Brain microvascular endothelial cell (primary cell): Measurements from ENCODE around the gene VENTX.

ENCODE experiments used
- DNase-seq: peaks from one replicate; pipeline ENCODE4 v3.0.0-alpha.2; 2020
- H3K27ac ChIP-seq: fragments of 250-450 bp; sonication (Bioruptor Pico); 2 replicates; pipeline ENCODE4 v1.5.1; 2020; ENCODE audit warnings: mild to moderate bottlenecking, moderate library complexity
- H3K27me3 ChIP-seq: fragments of 250-450 bp; sonication (Bioruptor Pico); replicated peaks from 2 replicates; pipeline ENCODE4 v1.5.1; 2020; ENCODE audit warnings: mild to moderate bottlenecking
- H3K36me3 ChIP-seq: fragments of 250-450 bp; sonication (Bioruptor Pico); replicated peaks from 2 replicates; pipeline ENCODE4 v1.5.1; 2020; ENCODE audit warnings: mild to moderate bottlenecking
- H3K4me3 ChIP-seq: 2 replicates; pipeline ENCODE4 v1.5.1; 2011; ENCODE audit warnings: low read depth, mild to moderate bottlenecking, control low read depth, low read length, moderate library complexity
- in situ Hi-C: cut with HindIII; loops from 2 replicates; pipeline ENCODE4 v1.10.0; 2017; ENCODE audit warnings: low sequenced_read_pairs, low pct_ligation_motif_present
- TF ChIP-seq, protein P1 (sequence below): IDR thresholded peaks from 2 replicates; pipeline ENCODE4 v1.5.1; 2011; ENCODE audit warnings: low read depth, mild to moderate bottlenecking, moderate library complexity, low read length, control low read depth, inconsistent platforms; ENCODE audit errors: missing control alignments

VENTX gene

DNA sequence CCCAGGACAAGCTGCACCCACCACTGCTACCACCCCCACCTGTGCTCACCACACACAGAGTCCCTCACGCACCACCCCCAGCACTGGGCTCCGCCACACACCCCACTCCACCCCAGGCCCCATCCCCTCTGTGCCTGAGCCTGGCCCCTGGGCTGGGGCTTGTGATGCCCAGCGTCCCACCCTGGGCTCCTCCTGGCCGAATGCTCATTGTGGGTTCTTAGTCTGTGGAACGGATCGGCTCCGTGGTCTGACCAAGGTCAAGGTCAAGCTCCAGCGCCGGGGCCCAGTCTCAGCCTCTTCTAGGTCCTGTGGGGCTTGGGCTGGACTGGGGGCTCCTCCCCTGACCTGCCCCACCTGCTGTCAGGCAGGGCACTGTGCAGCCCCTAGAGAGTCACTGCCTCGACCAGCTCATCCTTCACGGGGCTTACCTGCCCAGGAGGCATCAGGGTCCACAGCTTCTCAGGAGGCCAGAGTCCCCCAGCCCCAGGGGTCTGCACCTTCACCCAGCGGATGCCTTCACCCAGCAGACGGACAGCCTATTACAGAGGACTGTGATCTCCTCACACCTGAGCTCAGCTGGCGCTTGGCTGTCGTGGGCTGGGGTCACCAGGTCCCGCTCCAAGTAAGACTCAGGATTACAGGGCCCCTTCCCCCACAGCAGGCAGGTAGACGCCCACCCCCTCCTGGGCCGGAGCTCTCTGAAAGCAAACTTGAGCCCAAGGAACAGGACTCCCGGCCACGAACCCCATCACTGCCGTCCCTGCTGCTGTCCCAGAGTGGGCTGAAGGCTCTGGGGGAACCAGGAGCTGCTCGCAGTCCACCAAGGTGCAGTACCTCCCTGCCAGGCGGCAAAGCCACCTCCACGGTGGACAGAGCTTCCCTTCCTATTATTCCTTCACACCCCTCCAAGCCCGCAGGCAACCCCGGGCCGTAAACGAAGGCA, 22.9 kb upstream of the VENTX start:
- in situ Hi-C loops: no loop called here
- Histone ChIP-seq H3K27me3 (no peaks in the 10 kb centered on the region), H3K27ac (no peak overlapping the region), H3K36me3 (no peaks in the 10 kb centered on the region), H3K4me3 (no peak overlapping the region)
- TF ChIP-seq, protein P1, sequence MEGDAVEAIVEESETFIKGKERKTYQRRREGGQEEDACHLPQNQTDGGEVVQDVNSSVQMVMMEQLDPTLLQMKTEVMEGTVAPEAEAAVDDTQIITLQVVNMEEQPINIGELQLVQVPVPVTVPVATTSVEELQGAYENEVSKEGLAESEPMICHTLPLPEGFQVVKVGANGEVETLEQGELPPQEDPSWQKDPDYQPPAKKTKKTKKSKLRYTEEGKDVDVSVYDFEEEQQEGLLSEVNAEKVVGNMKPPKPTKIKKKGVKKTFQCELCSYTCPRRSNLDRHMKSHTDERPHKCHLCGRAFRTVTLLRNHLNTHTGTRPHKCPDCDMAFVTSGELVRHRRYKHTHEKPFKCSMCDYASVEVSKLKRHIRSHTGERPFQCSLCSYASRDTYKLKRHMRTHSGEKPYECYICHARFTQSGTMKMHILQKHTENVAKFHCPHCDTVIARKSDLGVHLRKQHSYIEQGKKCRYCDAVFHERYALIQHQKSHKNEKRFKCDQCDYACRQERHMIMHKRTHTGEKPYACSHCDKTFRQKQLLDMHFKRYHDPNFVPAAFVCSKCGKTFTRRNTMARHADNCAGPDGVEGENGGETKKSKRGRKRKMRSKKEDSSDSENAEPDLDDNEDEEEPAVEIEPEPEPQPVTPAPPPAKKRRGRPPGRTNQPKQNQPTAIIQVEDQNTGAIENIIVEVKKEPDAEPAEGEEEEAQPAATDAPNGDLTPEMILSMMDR: no peak
- no peak for DNase-seq

DNA sequence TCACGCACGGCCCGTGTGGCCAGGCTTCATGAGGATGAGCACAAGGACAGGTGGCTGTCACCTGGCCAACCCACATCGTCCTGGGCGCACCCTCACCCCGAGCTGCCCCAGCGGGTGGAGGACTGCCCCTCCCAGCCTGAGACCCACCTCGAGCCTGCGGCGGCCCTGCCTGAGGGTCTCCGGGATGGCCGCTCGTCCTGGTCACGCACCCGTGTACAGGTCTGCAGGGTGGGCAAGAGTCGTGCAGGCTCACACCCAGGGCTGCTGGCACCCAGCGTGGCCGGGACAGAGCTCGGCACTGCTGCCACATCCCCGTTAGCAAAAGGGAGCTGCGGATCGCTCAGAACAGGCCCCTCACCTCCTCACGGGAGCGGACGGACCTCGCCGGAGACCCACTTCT, 22.1 kb upstream of the VENTX start:
- DNase-seq: no peak
- in situ Hi-C loops: no loop called here
- Histone ChIP-seq H3K27me3 (no peaks in the 10 kb centered on the region), H3K4me3 (no peak overlapping the region), H3K36me3 (no peaks in the 10 kb centered on the region), H3K27ac (no peak overlapping the region)
- TF ChIP-seq, protein P1: no peak

DNA sequence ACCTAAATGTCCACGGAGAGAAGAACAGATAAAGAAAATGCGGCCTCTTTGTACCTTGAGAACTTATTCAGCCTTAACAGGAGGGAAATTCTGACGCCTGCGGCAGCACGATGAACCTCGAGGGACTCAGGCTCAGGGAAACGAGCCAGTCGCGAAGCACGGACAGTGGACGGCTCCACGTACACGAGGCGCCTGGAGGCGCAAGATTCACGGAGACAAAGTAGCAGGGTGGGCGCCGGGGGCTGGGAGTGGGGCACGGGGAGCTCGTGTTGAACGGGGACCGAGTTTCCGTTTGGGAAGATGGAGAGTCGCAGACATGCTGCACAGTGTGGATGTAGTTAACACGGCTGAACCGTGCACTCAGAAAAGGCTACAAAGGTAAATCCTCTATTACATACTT, 20.9 kb upstream of the VENTX start:
- H3K4me3 ChIP-seq: no peak overlapping the region
- H3K27ac ChIP-seq: no peak overlapping the region
- DNase-seq: no peak
- H3K27me3 ChIP-seq: no peaks in the 10 kb centered on the region
- TF ChIP-seq, protein P1: no peak
- in situ Hi-C loops: no loop called here
- H3K36me3 ChIP-seq: no peaks in the 10 kb centered on the region

GRCh38 chr10:133217800-133218589, 19.7 kb upstream of the VENTX start:
- Histone ChIP-seq H3K4me3 (no peak overlapping the region), H3K36me3 (no peaks in the 10 kb centered on the region), H3K27ac (no peak overlapping the region), H3K27me3 (no peaks in the 10 kb centered on the region)
- no peak for DNase-seq
- TF ChIP-seq, protein P1: no peak
- in situ Hi-C loops: no loop called here

- TF ChIP-seq, protein P1: no peak
- Histone ChIP-seq H3K27ac (no peak overlapping the region), H3K4me3 (no peak overlapping the region)
Observed at GRCh38 chr10:133218891-133219290, 18.8 kb upstream of the VENTX start.

More at GRCh38 chr10:133218891-133219290, 18.8 kb upstream of the VENTX start:
- Histone ChIP-seq H3K36me3 (no peaks in the 10 kb centered on the region), H3K27me3 (no peaks in the 10 kb centered on the region)
- no peak for DNase-seq
- in situ Hi-C loops: no loop called here
